Brain microvascular endothelial cell (primary cell): ENCODE measurements around the gene ABCC12.
"Not testable (repeated sequence)": the region's sequence is repeated elsewhere in the genome, so short reads cannot be mapped to it uniquely, and the experiment has no call there.

Experiments
- DNase-seq: peaks from one replicate; pipeline ENCODE4 v3.0.0-alpha.2; 2020
- H3K27ac ChIP-seq: fragments of 250-450 bp; sonication (Bioruptor Pico); 2 replicates; pipeline ENCODE4 v1.5.1; 2020; ENCODE audit warnings: mild to moderate bottlenecking, moderate library complexity
- H3K27me3 ChIP-seq: fragments of 250-450 bp; sonication (Bioruptor Pico); replicated peaks from 2 replicates; pipeline ENCODE4 v1.5.1; 2020; ENCODE audit warnings: mild to moderate bottlenecking
- H3K36me3 ChIP-seq: fragments of 250-450 bp; sonication (Bioruptor Pico); replicated peaks from 2 replicates; pipeline ENCODE4 v1.5.1; 2020; ENCODE audit warnings: mild to moderate bottlenecking
- H3K4me3 ChIP-seq: 2 replicates; pipeline ENCODE4 v1.5.1; 2011; ENCODE audit warnings: low read depth, mild to moderate bottlenecking, control low read depth, low read length, moderate library complexity
- in situ Hi-C: cut with HindIII; loops from 2 replicates; pipeline ENCODE4 v1.10.0; 2017; ENCODE audit warnings: low sequenced_read_pairs, low pct_ligation_motif_present
- TF ChIP-seq, protein P1 (sequence below): IDR thresholded peaks from 2 replicates; pipeline ENCODE4 v1.5.1; 2011; ENCODE audit warnings: low read depth, mild to moderate bottlenecking, moderate library complexity, low read length, control low read depth, inconsistent platforms; ENCODE audit errors: missing control alignments

ABCC12 gene

DNA sequence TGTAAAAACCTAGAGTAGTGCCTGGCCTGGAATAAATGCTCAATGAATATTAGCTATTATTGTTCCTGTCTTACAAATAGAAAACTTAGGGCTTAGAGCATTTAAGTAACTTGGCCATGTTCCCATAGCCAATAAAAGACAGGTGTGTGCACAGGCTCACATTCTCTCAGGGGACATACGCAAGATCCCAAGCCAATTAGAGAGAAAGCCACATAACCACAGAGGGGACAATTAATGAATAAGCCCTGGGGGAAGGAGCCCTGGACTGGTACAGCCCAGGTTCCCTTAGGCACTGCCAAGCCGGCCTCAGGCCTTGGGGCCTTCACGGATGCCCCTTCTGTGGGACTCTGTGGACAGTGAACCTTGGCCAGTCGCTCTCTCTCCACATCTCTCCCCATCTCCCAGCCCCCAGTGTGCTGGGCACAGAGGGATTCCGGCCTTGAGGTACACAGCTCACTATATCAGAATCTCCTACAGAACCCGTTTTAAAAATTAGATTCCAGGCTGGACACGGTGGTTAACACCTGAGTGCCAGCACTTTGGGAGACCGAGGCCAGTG is 27.3 kb upstream of the ABCC12 start:
- H3K36me3 ChIP-seq = no peaks in the 10 kb centered on the region
- TF ChIP-seq, protein P1, sequence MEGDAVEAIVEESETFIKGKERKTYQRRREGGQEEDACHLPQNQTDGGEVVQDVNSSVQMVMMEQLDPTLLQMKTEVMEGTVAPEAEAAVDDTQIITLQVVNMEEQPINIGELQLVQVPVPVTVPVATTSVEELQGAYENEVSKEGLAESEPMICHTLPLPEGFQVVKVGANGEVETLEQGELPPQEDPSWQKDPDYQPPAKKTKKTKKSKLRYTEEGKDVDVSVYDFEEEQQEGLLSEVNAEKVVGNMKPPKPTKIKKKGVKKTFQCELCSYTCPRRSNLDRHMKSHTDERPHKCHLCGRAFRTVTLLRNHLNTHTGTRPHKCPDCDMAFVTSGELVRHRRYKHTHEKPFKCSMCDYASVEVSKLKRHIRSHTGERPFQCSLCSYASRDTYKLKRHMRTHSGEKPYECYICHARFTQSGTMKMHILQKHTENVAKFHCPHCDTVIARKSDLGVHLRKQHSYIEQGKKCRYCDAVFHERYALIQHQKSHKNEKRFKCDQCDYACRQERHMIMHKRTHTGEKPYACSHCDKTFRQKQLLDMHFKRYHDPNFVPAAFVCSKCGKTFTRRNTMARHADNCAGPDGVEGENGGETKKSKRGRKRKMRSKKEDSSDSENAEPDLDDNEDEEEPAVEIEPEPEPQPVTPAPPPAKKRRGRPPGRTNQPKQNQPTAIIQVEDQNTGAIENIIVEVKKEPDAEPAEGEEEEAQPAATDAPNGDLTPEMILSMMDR = no peak
- in situ Hi-C loops = no loop called here
- no peak overlapping the region for H3K27ac ChIP-seq
- no peak overlapping the region for H3K4me3 ChIP-seq
- no peaks in the 10 kb centered on the region for H3K27me3 ChIP-seq
- DNase-seq = no peak

DNA sequence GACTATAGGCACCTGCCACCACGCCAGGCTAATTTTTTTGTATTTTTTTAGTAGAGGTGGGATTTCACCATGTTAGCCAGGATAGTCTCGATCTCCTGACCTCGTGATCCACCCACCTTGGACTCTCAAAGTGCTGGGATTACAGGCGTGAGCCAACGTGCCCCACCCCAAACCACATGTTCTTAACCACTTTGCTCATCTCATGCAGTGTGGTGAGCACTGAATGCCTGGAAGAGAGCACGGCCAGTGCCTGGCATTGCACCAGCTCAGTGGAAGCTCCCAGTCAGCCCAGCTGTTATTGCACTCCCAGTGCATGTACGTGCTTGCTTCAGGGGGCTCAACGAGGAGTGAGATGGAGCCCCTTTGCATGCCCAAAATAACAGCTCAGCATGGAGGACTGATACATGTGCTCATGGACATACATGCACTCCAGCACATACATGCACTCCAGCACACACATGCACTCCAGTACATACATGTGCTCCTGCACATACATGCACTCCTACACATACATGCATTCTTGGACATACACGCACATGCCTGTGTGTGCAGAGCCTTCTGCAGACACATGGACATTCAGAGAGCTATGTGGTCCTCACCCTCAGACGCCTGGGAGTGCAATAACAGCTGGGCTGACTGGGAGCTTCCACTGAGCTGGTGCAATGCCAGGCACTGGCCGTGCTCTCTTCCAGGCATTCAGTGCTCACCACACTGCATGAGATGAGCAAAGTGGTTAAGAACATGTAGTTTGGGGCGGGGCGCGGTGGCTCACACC is 26.1 kb upstream of the ABCC12 start:
- H3K4me3 ChIP-seq, H3K27ac ChIP-seq, H3K27me3 ChIP-seq, H3K36me3 ChIP-seq, DNase-seq, in situ Hi-C loops: not testable (repeated sequence)

DNA sequence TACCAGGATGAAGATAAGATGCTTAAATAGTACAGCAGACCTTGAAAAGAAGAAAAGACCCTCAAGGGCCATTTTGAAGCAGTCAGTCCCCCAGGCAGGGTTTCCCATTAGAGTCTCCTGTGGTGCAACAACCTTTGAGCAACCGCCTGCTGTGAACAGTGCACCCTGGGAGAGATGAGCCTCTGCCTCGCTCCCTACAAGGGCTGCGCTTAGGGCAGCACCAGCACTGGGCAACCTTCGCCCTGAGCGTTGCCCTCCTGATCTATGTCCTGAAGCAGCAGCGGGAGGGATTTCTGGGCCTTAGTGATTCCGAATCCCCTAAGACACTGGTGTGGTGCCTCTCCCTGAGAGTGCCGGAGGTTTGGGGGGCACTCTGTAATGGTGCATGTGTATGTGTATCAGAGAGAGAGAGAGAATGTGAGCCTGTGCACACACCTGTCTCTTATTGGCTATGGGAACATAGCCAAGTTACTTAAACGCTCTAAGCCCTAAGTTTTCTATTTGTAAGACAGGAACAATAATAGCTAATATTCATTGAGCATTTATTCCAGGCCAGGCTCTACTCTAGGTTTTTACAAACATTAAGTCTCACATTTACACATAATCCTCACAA is 25.2 kb upstream of the ABCC12 start:
- in situ Hi-C loops = no loop called here
- TF ChIP-seq, protein P1 = no peak
- no peaks in the 10 kb centered on the region for H3K27me3 ChIP-seq
- H3K4me3 ChIP-seq = no peak overlapping the region
- no peaks in the 10 kb centered on the region for H3K36me3 ChIP-seq
- no peak overlapping the region for H3K27ac ChIP-seq
- DNase-seq = no peak

DNA sequence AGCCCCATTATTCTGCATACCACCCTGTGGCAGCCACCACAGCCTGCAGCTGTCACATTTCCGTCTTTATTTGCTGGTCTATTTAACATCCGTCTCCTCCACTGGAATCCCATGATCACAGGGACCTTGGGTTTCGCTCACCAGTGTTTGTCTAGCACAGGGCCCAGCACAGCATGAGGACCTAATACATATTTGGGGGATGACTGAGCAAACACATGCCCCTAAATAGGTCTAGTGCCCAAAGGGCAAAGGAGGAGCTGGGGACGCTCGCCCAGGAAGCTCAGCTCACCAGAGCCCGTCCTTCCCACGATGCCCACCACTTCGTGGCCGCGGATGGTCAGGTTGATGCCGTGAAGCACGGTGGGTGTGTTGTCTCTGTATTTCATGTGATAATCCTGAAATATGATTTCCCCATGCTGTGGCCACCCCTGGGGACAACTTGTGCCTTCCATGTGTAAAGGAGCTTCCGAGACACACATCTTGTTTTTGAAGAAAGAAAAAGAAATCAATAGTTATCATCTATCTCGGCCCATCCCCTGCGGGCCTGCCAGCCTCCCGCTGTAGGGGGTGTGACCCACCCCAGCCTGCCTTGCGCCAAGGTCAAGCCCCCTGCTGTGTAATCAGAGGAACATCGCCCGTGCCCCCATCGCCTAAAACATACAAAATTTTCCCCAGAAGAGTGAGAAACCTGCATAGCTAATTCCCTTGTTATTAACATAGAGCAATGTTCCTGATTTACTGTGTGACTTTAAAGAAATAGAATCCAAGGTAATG is 21.0 kb upstream of the ABCC12 start:
- Histone ChIP-seq H3K27me3 (no peaks in the 10 kb centered on the region), H3K27ac (no peak overlapping the region), H3K36me3 (no peaks in the 10 kb centered on the region), H3K4me3 (no peak overlapping the region)
- TF ChIP-seq, protein P1 = no peak
- no peak for DNase-seq
- in situ Hi-C loops = no loop called here

DNA sequence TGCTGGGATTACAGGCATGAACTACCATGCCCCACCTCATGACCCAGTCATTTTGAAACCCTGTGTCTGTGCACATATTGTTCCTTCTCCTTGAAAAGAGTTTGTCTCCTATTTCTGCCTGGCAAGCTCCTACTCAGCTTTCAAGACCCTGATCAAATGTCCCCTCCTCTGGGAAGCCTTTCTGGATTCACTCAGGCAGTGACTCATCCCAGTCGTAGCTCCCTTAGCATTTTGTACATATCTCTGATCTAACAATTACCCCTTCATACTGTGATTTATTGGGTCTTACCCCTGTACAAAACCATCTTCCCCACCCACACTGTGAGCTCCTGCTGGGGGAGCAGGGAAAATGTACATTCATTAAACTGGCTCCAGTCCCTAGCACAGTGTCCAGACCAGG is 18.1 kb upstream of the ABCC12 start:
- H3K36me3 ChIP-seq = no peaks in the 10 kb centered on the region
- no peak overlapping the region for H3K27ac ChIP-seq
- in situ Hi-C loops = no loop called here
- no peaks in the 10 kb centered on the region for H3K27me3 ChIP-seq
- H3K4me3 ChIP-seq = no peak overlapping the region
- DNase-seq = no peak
- TF ChIP-seq, protein P1 = no peak

DNA sequence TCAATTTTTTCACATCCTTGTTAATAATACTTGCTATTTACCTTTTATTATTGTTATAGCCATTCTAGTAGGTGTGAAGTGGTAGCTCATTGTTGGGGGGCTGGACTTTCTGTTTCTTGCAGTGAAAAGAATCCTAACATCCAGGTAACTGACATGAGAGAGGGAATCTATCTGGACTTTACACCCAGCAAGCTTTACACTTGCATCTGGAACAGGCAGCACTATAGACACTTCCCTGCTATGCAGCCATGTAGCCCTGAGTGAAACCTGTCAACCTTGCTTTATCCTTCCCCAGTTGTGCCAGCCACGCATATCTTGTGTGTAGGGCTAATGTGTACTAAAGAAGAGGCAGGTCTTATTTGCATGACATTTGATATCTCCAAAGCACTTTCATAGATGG is 16.9 kb upstream of the ABCC12 start:
- no peak for DNase-seq
- Histone ChIP-seq H3K4me3 (no peak overlapping the region), H3K36me3 (no peaks in the 10 kb centered on the region), H3K27ac (no peak overlapping the region), H3K27me3 (no peaks in the 10 kb centered on the region)
- TF ChIP-seq, protein P1 = no peak
- in situ Hi-C loops = no loop called here
